HG02678 (cell line): Measurements from ENCODE around the gene METTL24.
"Not testable (repeated sequence)": the region's sequence is repeated elsewhere in the genome, so short reads cannot be mapped to it uniquely, and the experiment has no call there.

Experiments used
- ATAC-seq: cut with Tn5 transposase; IDR thresholded peaks from one replicate; pipeline ENCODE4 v1.9.1; 2021; ENCODE audit warnings: mild to moderate bottlenecking, moderate library complexity; ENCODE audit not compliant: unreplicated experiment

The METTL24 gene

GRCh38 chr6:110317646-110318045, 40.5 kb downstream of the METTL24 start:
- no peak for ATAC-seq

GRCh38 chr6:110317189-110317588, 41.0 kb downstream of the METTL24 start:
- no peak for ATAC-seq

- ATAC-seq, result no peak
Measured at GRCh38 chr6:110315869-110316398, 42.2 kb downstream of the METTL24 start.

- no peak for ATAC-seq
Measured at GRCh38 chr6:110315207-110315868, 42.8 kb downstream of the METTL24 start.

GRCh38 chr6:110310861-110311446, 47.2 kb downstream of the METTL24 start:
- no peak for ATAC-seq

GRCh38 chr6:110309432-110309831, 48.7 kb downstream of the METTL24 start:
- not testable (repeated sequence) for ATAC-seq

GRCh38 chr6:110307368-110307767, 50.8 kb downstream of the METTL24 start:
- no peak for ATAC-seq

GRCh38 chr6:110305832-110306231, 52.3 kb downstream of the METTL24 start:
- not testable (repeated sequence) for ATAC-seq

- not testable (repeated sequence) for ATAC-seq
Measured at GRCh38 chr6:110303692-110304091, 54.5 kb downstream of the METTL24 start.

GRCh38 chr6:110298916-110299315, 59.2 kb downstream of the METTL24 start:
- no peak for ATAC-seq

- no peak for ATAC-seq
Measured at GRCh38 chr6:110298411-110298810, 59.7 kb downstream of the METTL24 start.

- ATAC-seq, result no peak
Measured at GRCh38 chr6:110296241-110297025, 61.7 kb downstream of the METTL24 start.

GRCh38 chr6:110295451-110296165, 62.5 kb downstream of the METTL24 start:
- ATAC-seq, result no peak

GRCh38 chr6:110287462-110288341, 70.4 kb downstream of the METTL24 start:
- no peak for ATAC-seq

- no peak for ATAC-seq
Measured at GRCh38 chr6:110285306-110286060, 72.7 kb downstream of the METTL24 start.

GRCh38 chr6:110284855-110285254, 73.3 kb downstream of the METTL24 start:
- no peak for ATAC-seq

- no peak for ATAC-seq
Measured at GRCh38 chr6:110283657-110284056, 74.5 kb downstream of the METTL24 start.

- ATAC-seq, result no peak
Measured at GRCh38 chr6:110282412-110282811, 75.7 kb downstream of the METTL24 start.

- ATAC-seq, result no peak
Measured at GRCh38 chr6:110277100-110277665, 81.0 kb downstream of the METTL24 start.
